Hepatocyte (in vitro differentiated cells): ENCODE data around the gene TFEB.

ENCODE experiments used
- CTCF ChIP-seq: fragments of 200-600 bp; sonication (generic); IDR thresholded peaks from 2 replicates; pipeline ENCODE4 v1.5.1; 2016; ENCODE audit warnings: antibody characterized with exemption, mild to moderate bottlenecking; ENCODE audit not compliant: poor library complexity
- EZH2 ChIP-seq: fragments of 200-600 bp; sonication (generic); IDR thresholded peaks from 2 replicates; pipeline ENCODE4 v1.6.1; 2016; ENCODE audit warnings: antibody characterized with exemption, mild to moderate bottlenecking, borderline replicate concordance
- EZH2phosphoT487 ChIP-seq: fragments of 200-600 bp; sonication (generic); IDR thresholded peaks from one replicate; pipeline ENCODE4 v1.6.1; 2018; ENCODE audit warnings: antibody characterized with exemption, mild to moderate bottlenecking, low read depth, moderate library complexity; ENCODE audit not compliant: unreplicated experiment, severe bottlenecking

DNA sequence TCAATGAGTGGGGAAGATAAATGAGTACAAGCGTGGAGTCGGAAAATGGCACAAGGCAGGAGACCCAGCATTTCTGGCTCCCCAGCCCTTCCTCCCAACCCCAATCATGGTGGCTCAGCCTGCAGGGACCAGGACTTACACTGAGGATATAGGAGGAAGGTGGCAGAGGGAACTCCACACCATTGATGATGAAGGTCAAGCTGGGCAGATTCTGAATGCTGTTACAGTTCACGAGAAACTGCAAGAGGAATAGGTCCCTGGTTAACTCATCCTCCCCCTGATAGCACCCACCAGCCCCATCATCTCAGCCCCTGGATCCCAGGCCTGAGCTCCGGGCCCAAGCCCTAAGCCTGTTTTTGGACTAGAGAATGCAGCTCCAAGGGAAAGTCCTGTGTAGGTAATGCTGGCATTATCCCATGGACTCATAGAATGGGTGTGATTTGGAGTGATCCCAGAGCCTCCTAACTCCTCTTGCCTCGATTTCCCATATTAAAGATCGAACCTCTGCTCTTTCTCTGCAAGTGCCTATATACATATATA, 2.3 kb upstream of the TFEB start:
- TF ChIP-seq CTCF (no peak), EZH2 (no peak), EZH2phosphoT487 (no peak)
